ENCODE results near the gene INAVA.

Gene INAVA

DNA sequence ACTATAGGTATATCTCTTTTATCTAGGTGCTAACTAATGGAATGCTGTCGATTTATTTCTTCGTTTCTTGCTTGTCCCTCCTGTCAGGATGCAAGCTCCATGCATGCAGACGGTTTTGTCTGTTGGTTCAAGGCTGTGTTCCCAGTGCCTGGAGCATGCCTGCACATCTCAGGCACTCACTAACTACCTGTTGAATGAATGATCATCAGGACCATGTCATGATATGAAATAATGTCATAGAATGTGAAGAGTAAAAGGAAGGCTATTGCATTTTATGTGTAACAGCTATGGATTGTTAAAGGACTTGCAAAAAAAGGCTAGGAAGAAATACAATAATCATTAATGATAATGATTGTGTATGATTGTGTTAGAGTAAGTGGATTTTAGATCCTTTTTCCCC is 17.7 kb upstream of the INAVA start:
- DNase-seq (ENCODE audit: low spot score) = no peak

DNA sequence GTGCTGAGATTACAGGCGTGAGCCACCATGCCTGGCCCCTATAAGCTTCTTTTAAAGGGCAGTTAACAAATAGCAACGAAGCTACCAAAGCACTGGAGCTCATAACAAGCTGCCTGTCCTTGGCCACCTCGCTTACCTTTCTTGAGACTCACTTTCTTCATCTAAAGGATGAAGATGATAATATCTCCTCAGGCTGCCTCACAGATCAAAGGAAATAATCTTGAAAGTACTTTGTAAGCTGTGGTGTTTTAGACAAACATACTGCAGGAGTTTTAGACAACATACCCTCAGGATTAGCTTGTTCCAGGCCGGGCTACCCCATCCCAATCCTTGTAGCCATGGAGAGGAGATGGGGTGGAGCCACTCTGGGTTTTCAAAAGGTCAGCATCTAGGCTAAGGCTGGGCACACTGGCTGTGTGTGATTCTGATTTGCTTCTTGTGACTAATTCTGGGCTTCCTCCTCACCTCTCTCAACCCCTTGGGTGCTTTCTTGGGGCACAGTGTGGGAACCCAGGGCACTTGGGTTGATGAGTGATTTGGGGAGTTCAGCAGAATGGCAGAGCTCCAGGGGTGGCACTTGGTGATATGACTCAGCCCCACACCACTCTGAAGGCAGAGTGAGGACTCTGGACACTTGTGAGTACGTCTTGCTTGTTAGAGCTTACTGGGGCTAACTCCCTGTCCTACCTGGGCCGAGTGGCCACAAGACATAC is 16.7 kb upstream of the INAVA start:
- no peak for DNase-seq (ENCODE audit: low spot score)

DNA sequence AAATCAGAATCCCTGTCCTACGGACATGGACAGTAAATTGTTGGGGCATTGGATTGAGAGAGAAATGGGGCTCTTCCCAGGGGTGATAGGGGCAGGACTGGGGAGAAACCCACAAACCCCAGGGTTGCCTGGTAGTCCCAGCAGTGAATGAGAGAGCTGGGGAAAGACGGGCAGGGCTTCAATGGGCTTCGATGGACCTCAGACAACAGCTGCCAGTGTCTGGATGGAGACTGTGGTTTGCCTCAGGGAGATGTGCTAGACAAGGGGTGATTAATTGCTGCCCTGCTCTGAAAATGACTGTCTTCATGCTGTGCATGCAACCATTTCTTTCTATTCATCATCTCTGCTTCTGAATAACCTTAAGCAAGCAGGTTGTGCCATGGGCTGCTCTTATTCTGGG is 14.5 kb upstream of the INAVA start:
- no peak for DNase-seq (ENCODE audit: low spot score)

- no peak for DNase-seq (ENCODE audit: low spot score)
Measured at GRCh38 chr1:200883118-200883517, 11.6 kb upstream of the INAVA start.

- no peak for DNase-seq (ENCODE audit: low spot score)
Measured at GRCh38 chr1:200885623-200886402, 8.9 kb upstream of the INAVA start.

GRCh38 chr1:200886594-200886993 is 8.1 kb upstream of the INAVA start:
- no peak for DNase-seq (ENCODE audit: low spot score)

DNA sequence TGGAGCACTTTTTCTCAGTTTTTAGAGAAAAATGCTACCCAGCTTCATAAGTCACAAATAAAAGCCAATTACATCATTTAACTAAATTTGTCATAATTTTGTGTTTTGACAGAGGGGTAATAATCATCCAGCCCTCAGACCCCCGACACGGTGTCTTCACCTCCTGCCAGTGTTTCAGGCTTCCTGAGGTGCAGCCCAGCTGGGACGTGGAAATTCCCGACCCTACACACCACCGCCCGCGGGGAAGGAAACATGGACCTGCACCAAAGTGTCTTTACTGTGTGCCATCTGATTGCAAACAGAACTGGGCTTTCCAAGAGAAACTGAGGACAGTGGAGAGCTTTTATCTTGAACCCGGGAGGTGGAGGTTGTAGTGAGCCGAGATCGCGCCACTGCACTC is 7.7 kb upstream of the INAVA start:
- DNase-seq (ENCODE audit: low spot score) = no peak

GRCh38 chr1:200887772-200888348 is 6.8 kb upstream of the INAVA start:
- no peak for DNase-seq (ENCODE audit: low spot score)

GRCh38 chr1:200888349-200888838 is 6.3 kb upstream of the INAVA start:
- DNase-seq (ENCODE audit: low spot score) = peak; percentile 56

GRCh38 chr1:200889571-200889970 is 5.1 kb upstream of the INAVA start:
- no peak for DNase-seq (ENCODE audit: low spot score)

DNA sequence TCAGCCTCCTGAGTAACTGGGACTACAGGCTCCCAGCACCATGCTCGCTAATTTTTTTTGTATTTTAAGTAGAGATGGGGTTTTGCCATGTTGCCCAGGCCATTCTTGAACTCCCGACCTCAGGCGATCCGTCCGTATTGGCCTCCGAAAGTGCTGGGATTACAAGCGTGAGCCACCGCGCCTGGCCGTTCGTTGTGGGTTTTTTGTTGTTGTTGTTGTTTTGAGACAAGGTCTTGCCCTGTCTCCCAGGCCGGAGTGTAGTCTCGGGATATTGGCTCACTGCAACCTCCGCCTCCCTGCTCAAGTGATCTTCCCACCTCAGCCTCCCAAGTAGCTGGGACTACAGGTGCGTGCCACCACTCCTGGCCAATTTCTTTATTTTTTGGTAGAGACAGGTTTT is 4.7 kb upstream of the INAVA start:
- DNase-seq (ENCODE audit: low spot score) = no peak

- DNase-seq (ENCODE audit: low spot score) = no peak
Measured at GRCh38 chr1:200890818-200891773, 3.6 kb upstream of the INAVA start.

DNA sequence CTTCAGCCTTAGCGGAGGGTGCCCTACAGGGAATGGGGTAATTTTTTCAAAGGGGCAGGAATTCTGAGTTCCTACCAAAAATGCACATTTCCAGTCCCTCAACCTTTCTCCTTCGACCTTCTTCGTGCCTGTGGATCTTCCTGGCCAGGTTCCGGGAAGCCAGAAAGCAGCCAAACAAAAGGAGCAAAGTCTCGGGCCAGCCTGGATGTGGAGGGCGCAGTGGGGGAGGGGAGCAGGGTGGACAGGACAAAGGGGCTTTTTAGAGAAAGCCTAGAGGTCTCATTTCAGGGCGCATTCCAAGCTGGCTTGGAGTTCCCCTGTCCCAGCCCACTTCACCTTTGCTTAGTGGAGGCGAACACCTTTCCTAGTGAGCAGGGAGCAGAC is 2.9 kb upstream of the INAVA start:
- no peak for DNase-seq (ENCODE audit: low spot score)

GRCh38 chr1:200892546-200892945 is 2.2 kb upstream of the INAVA start:
- DNase-seq (ENCODE audit: low spot score) = no peak

DNA sequence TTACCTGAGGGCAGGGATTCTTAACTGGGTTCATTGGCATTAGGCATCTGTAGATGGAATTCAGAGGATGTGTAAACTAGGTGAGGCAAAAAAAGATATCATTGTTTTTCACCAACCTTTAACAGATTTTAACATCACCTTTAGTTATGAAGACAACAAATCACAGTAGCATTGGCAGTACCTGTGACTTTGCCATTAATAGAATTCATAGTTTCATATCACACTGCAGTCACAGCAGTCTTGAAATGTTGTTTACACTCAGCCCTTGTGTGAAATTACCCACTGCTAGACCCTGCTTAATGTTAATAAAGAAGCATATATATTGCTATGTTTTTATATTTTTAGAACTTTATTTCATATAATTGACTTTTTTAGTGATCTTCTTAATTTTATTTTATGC is 1.7 kb upstream of the INAVA start:
- no peak for DNase-seq (ENCODE audit: low spot score)

DNA sequence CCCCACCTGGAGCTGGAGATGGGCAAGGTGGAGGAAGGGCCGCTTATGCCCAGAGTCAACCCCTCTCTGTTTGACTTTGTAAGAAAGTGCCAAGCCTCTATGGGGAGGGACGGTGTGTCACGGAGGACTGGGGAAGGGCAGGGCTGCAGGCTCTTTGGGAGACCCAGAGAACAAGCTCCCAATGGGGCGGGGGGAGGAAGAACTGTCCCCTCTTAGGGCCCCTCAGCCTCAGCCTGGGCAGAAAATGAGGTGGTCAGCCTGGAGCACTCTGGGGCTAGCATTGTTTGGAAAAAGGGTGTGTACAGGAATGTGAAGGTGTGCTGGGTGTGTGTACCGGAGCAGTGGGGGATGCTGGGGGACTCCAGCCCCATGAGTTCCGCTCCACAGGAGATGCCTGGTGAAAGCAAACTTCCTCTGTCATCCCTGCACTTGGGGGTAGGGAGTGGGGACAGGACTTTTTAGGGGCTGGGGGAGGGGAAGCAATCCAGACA is 1.2 kb upstream of the INAVA start:
- no peak for DNase-seq (ENCODE audit: low spot score)

DNA sequence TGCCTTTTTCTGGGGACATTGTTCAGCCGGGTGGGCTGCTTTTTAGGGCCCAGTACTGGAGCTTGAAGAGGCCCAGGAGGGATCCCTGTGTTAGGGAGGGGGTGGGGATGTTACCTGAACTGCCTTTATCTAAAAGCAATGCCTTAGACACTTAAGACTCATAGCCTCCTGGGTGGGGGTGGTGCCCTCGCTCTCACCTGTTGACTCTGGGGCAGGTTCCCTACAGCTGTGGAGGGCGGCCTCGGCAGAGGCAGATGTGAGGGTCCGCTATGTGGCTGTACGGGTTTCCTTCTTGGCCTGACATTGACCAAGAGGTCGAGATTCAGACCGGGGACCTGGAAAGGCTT is 716 bp downstream of the INAVA start:
- no peak for DNase-seq (ENCODE audit: low spot score)

- no peak for DNase-seq (ENCODE audit: low spot score)
Measured at GRCh38 chr1:200895801-200896530, 1.3 kb downstream of the INAVA start.

DNA sequence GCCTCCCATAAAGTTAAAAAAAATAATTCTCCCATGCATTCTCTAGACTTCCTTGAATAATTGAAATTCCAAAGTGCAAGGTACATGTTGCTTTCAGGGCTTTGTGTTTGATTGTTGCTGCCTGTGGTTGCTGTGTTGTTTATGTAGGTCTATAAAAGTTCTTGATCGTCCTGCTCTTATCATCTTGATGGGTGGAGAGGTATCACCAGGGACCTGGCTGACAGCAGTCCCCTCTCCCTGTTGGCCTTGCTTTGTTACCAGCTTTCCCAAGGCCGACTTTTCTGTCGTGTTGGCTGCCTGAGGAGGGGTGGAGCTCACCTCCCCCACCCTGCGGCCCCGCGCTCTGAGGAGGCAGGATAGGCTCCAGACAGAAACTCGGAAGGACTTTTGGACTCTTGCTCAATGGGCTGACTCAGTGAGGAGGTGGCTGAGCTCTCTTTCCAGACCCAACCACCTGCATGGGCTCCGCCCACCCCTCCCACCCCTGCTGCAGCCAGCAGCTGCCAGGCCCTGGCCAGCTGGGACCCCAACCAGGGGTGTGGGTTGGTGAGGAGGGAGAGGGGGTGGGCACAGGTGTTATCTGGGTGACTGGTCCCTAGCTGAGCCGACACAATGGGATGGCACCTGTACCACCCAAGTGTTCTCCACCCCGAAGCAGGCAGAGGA is 2.0 kb downstream of the INAVA start:
- peak; percentile 25 for DNase-seq (ENCODE audit: low spot score)

DNA sequence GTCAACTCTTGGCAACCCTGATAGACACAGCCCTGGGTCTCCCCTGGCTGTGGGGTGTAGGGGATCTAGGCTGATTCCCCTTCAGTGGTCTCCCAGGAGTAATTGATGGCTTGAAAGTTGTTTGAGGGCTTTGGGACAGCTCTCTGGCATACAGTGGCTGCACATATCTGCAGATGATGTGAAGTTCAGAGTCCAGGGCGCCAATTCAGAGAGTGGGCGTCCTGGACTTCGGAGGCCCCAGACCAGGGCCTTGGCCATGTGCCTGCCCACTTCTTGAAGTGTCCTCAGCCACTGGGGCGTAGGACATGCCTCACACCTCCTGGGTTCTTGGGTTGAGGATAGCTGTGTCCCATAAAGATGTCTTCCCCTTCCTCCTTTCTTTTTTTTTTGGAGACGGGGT is 2.6 kb downstream of the INAVA start:
- DNase-seq (ENCODE audit: low spot score) = no peak

- DNase-seq (ENCODE audit: low spot score) = no peak
Measured at GRCh38 chr1:200899015-200899386, 4.3 kb downstream of the INAVA start.
